HCT116 (cell line): ENCODE measurements around the gene SYNJ2. TPM values are rescaled to one million over a fixed set of nuclear protein-coding genes. Genes with fewer than 3 reads are reported as not detected.

Experiments
- ATAC-seq: fragments of 200-7000 bp; cut with Tn5 transposase; 2 replicates; pipeline ENCODE4 v1.9.1; 2020; ENCODE audit warnings: mild to moderate bottlenecking, moderate library complexity
- BruUV-seq: library from RNA; stranded (reverse); fragments of 400-500 nt; replicated peaks from 2 replicates; lab custom pipeline; 2021; lab: Mats Ljungman, UMichigan
- CTCF ChIA-PET: fragments of 300-600 bp; sonication (Branson Sonifier 250); formaldehyde crosslinking; loops from one replicate; lab custom pipeline; 2021; ENCODE audit warnings: antibody characterized with exemption; lab: Charles Lee
- POLR2A ChIA-PET: fragments of 300-600, 350-600 bp; sonication (Branson Sonifier 250); formaldehyde crosslinking; loops from one replicate; lab custom pipeline; 2021; ENCODE audit warnings: antibody characterized with exemption; lab: Charles Lee
- RAD21 ChIA-PET, 2 experiments: fragments of 300-600 bp; sonication (Branson Sonifier 250); formaldehyde crosslinking; loops; one replicate each; lab custom pipeline; 2023; ENCODE audit warnings: low total read pairs in 2 of 2; ENCODE audit not compliant: uncharacterized antibody in 2 of 2, unreplicated experiment in 2 of 2, low non-redundant PET in 1 of 2; lab: Charles Lee
- DNase-seq: peaks from one replicate; pipeline ENCODE4 v3.0.0-alpha.2; 2010; ENCODE audit warnings: low read depth, low spot score
- H2AFZ ChIP-seq: fragments of 200-600 bp; shearing (Covaris generic), sonication (generic); 2 replicates; pipeline ENCODE4 v1.6.1; 2017; ENCODE audit warnings: low read depth, mixed run types, mixed read lengths, antibody characterized with exemption, low read length; ENCODE audit not compliant: poor library complexity, severe bottlenecking
- H3K27ac ChIP-seq: 2 replicates; pipeline ENCODE4 v1.5.1; 2012; ENCODE audit warnings: low read depth, low read length
- H3K27me3 ChIP-seq: fragments of 200-600 bp; sonication (generic); 2 replicates; pipeline ENCODE4 v1.6.1; 2016; ENCODE audit warnings: mixed run types, low read length, mixed read lengths; ENCODE audit not compliant: insufficient read depth
- H3K36me3 ChIP-seq, 2 experiments: fragments of 200-500 bp in 1 of 2; fragments of 200-600 bp in 1 of 2; sonication (Bioruptor generic) in 1 of 2; sonication (generic) in 1 of 2; 2 replicates each; pipeline versions ENCODE4 v1.5.1 to v1.6.1; 2014 to 2016; ENCODE audit warnings: low read length in 2 of 2, inconsistent platforms in 1 of 2, mixed read lengths in 1 of 2, mixed run types in 1 of 2; ENCODE audit not compliant: insufficient read depth in 2 of 2, control insufficient read depth in 1 of 2
- H3K4me1 ChIP-seq, 2 experiments: fragments of 200-600 bp in 1 of 2; sonication (generic) in 1 of 2; 2 replicates each; pipeline versions ENCODE4 v1.5.1 to v1.6.1; 2012 to 2017; ENCODE audit warnings: low read length in 2 of 2, inconsistent platforms in 1 of 2, mild to moderate bottlenecking in 1 of 2, mixed read lengths in 1 of 2, mixed run types in 1 of 2, moderate library complexity in 1 of 2; ENCODE audit not compliant: insufficient read depth in 2 of 2, control insufficient read depth in 1 of 2
- H3K4me2 ChIP-seq: fragments of 200-600 bp; sonication (generic); 2 replicates; pipeline ENCODE4 v1.6.1; 2017; ENCODE audit warnings: mixed run types, low read length, mixed read lengths
- H3K4me3 ChIP-seq, 2 experiments: fragments of 200-600 bp in 1 of 2; sonication (generic) in 1 of 2; replicated peaks in 1 of 2; 2 replicates each; pipeline ENCODE4 v1.5.1; 2011 to 2016; ENCODE audit warnings: low read length in 2 of 2, control low read depth in 1 of 2, low read depth in 1 of 2, mild to moderate bottlenecking in 1 of 2, mixed read lengths in 1 of 2, mixed run types in 1 of 2
- H3K79me2 ChIP-seq: fragments of 200-600 bp; sonication (generic); 2 replicates; pipeline ENCODE4 v1.6.1; 2017; ENCODE audit warnings: mild to moderate bottlenecking, mixed run types, low read length, moderate library complexity, mixed read lengths; ENCODE audit not compliant: insufficient read depth
- H3K9ac ChIP-seq: fragments of 200-600 bp; sonication (generic); 2 replicates; pipeline ENCODE4 v1.6.1; 2016; ENCODE audit warnings: low read length, mixed read lengths
- H3K9me2 ChIP-seq: fragments of 200-600 bp; sonication (generic), shearing (Covaris generic); 2 replicates; pipeline ENCODE4 v1.6.1; 2017; ENCODE audit warnings: mixed run types, mild to moderate bottlenecking, moderate library complexity; ENCODE audit not compliant: insufficient read depth
- H3K9me3 ChIP-seq, 2 experiments: fragments of 200-500 bp in 1 of 2; fragments of 200-600 bp in 1 of 2; sonication (Bioruptor generic) in 1 of 2; sonication (generic) in 1 of 2; 2 replicates each; pipeline ENCODE4 v1.6.1; 2014 to 2017; ENCODE audit warnings: low read length in 2 of 2, mixed read lengths in 2 of 2, inconsistent platforms in 1 of 2, low read depth in 1 of 2, mild to moderate bottlenecking in 1 of 2, mixed run types in 1 of 2, moderate library complexity in 1 of 2; ENCODE audit not compliant: control insufficient read depth in 1 of 2, insufficient read depth in 1 of 2
- H4K20me1 ChIP-seq: fragments of 200-600 bp; sonication (generic), shearing (Covaris generic); 2 replicates; pipeline ENCODE4 v1.6.1; 2017; ENCODE audit warnings: mixed run types, mild to moderate bottlenecking, moderate library complexity; ENCODE audit not compliant: insufficient read depth
- ATF3 ChIP-seq: IDR thresholded peaks from 2 replicates; pipeline ENCODE4 v1.6.1; 2012
- CBX3 ChIP-seq: IDR thresholded peaks from 2 replicates; pipeline ENCODE4 v1.6.1; 2012; ENCODE audit warnings: low read depth
- EZH2 ChIP-seq: fragments of 200-600 bp; sonication (generic); IDR thresholded peaks from 2 replicates; pipeline ENCODE4 v1.6.1; 2017; ENCODE audit warnings: antibody characterized with exemption, mixed run types
- MAX ChIP-seq: IDR thresholded peaks from 2 replicates; pipeline ENCODE4 v1.6.1; 2012
- RAD21 ChIP-seq: IDR thresholded peaks from 2 replicates; pipeline ENCODE4 v1.6.1; 2012; ENCODE audit warnings: low read depth, mild to moderate bottlenecking
- SIN3A ChIP-seq: IDR thresholded peaks from 2 replicates; pipeline ENCODE4 v1.6.1; 2012; ENCODE audit warnings: low read depth
- YY1 ChIP-seq: IDR thresholded peaks from 2 replicates; pipeline ENCODE4 v1.6.1; 2011; ENCODE audit warnings: low read length, low read depth, moderate library complexity, mild to moderate bottlenecking; ENCODE audit not compliant: insufficient replicate concordance; ENCODE audit errors: extremely low read depth
- ZNF274 ChIP-seq: fragments of 200-500 bp; sonication (Bioruptor generic); IDR thresholded peaks from 2 replicates; pipeline ENCODE4 v1.6.1; 2014; ENCODE audit warnings: mild to moderate bottlenecking, low read depth, low read length, inconsistent platforms
- intact Hi-C: fragments of 100-400 bp; cut with micrococcal nuclease; formaldehyde crosslinking; loops from 2 replicates; pipeline ENCODE4 v1.10.0; 2022
- total RNA-seq: library from RNA; stranded (reverse); gene quantifications from one replicate; pipeline ENCODE4 v1.2.1, GENCODE V29; 2021; ENCODE audit not compliant: unreplicated experiment
- TF ChIP-seq, protein P1 (sequence below): IDR thresholded peaks from 2 replicates; pipeline ENCODE4 v1.6.1; 2012; ENCODE audit warnings: low read depth

The SYNJ2 gene
- total RNA-seq, 1 experiment from 2014 or later = 23.9 TPM

DNA sequence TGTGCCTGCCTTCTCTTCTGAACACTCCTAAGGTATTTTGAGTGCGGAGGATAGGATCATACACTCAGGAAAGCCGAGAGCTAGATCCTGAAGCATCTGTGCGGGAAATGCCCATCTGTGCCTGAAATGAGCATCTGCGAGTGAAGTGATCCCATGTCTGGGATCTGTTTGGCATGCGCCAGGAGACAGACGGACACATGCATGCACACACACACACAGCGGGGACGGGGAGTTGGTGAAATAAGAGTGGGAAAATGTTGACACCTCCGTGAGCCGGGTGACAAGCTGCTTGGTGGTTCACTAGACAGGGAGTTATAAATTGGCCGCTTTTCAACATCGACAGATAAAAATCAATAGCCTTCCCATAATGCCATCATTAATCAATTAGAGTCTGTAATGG, 13.8 kb downstream of the SYNJ2 start:
- Histone ChIP-seq H3K79me2 (peaks cover 88% of the 10 kb centered on the region), H3K4me3 (no peak overlapping the region), H4K20me1 (no peaks in the 10 kb centered on the region; the same call in 1 of the 2 replicates), H2AFZ (no peak overlapping the region), H3K27ac (no peak overlapping the region), H3K9ac (no peak overlapping the region), H3K9me3 (no peaks in the 10 kb centered on the region), H3K4me1 (peaks cover 37 to 47% of the 10 kb centered on the region in 2 experiments), H3K27me3 (no peaks in the 10 kb centered on the region), H3K4me2 (no peak overlapping the region), H3K36me3 (no peaks in the 10 kb centered on the region), H3K9me2 (no peaks in the 10 kb centered on the region)
- no peak for ATAC-seq
- ChIA-PET RAD21 (no interaction called here), POLR2A (no interaction called here), CTCF (no interaction called here)
- no peak for DNase-seq
- TF ChIP-seq SIN3A = no peak
- no peak for TF ChIP-seq ZNF274
- TF ChIP-seq MAX = no peak
- no peak for TF ChIP-seq CBX3
- no peak for TF ChIP-seq RAD21
- TF ChIP-seq, protein P1, sequence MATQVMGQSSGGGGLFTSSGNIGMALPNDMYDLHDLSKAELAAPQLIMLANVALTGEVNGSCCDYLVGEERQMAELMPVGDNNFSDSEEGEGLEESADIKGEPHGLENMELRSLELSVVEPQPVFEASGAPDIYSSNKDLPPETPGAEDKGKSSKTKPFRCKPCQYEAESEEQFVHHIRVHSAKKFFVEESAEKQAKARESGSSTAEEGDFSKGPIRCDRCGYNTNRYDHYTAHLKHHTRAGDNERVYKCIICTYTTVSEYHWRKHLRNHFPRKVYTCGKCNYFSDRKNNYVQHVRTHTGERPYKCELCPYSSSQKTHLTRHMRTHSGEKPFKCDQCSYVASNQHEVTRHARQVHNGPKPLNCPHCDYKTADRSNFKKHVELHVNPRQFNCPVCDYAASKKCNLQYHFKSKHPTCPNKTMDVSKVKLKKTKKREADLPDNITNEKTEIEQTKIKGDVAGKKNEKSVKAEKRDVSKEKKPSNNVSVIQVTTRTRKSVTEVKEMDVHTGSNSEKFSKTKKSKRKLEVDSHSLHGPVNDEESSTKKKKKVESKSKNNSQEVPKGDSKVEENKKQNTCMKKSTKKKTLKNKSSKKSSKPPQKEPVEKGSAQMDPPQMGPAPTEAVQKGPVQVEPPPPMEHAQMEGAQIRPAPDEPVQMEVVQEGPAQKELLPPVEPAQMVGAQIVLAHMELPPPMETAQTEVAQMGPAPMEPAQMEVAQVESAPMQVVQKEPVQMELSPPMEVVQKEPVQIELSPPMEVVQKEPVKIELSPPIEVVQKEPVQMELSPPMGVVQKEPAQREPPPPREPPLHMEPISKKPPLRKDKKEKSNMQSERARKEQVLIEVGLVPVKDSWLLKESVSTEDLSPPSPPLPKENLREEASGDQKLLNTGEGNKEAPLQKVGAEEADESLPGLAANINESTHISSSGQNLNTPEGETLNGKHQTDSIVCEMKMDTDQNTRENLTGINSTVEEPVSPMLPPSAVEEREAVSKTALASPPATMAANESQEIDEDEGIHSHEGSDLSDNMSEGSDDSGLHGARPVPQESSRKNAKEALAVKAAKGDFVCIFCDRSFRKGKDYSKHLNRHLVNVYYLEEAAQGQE = no peak
- no peak for TF ChIP-seq EZH2
- TF ChIP-seq YY1 = no peak
- no peak for TF ChIP-seq ATF3
- intact Hi-C loops = no loop called here
- no TSS peak for BruUV-seq
